Measurements from ENCODE around the gene CD44. TPM values are rescaled to one million over a fixed set of nuclear protein-coding genes. Genes with fewer than 3 reads are reported as not detected.

Gene CD44
- total RNA-seq, 4 donors from 2014 or later = 67.1 to 180 (median 84.8) TPM

GRCh38 chr11:35267504-35267903 is 128.5 kb downstream of the CD44 start:
- no peak for DNase-seq (ENCODE audit: low spot score in 2 of 2)
- Histone ChIP-seq H3K27ac (no peak overlapping the region), H3K9me3 (no peaks in the 10 kb centered on the region), H3K27me3 (no peaks in the 10 kb centered on the region), H3K4me1 (peaks cover 0 to 3% (median 0%) of the 10 kb centered on the region in 4 donors), H3K36me3 (no peaks in the 10 kb centered on the region), H3K4me3 (no peak overlapping the region)
- 87 to 94% methylated on average over 2 of the region's 2 CpGs for WGBS, 2 donors
- TF ChIP-seq CTCF (IDR thresholded peaks at IDR 0.05) (no peak), EP300 (IDR thresholded peaks at IDR 0.05) (no peak), POLR2A (IDR thresholded peaks at IDR 0.05) (no peak)

GRCh38 chr11:35270342-35270741 is 131.4 kb downstream of the CD44 start:
- H3K27me3 ChIP-seq = no peaks in the 10 kb centered on the region
- H3K9me3 ChIP-seq = no peaks in the 10 kb centered on the region
- no peak for DNase-seq (ENCODE audit: low spot score in 2 of 2)
- no peaks in the 10 kb centered on the region for H3K36me3 ChIP-seq
- TF ChIP-seq EP300 (IDR thresholded peaks at IDR 0.05) = no peak
- TF ChIP-seq POLR2A (IDR thresholded peaks at IDR 0.05) = no peak
- TF ChIP-seq CTCF (IDR thresholded peaks at IDR 0.05) = no peak
- peaks cover 0 to 11% (median 6%) of the 10 kb centered on the region in 4 donors for H3K4me1 ChIP-seq
- no peak overlapping the region for H3K27ac ChIP-seq
- WGBS, 2 donors = 40 to 41% methylated on average over 1 of the region's 1 CpG
- H3K4me3 ChIP-seq = no peak overlapping the region

GRCh38 chr11:35271031-35271430 is 132.1 kb downstream of the CD44 start:
- no peak overlapping the region for H3K4me3 ChIP-seq
- H3K36me3 ChIP-seq = no peaks in the 10 kb centered on the region
- no peak for DNase-seq (ENCODE audit: low spot score in 2 of 2)
- WGBS, 2 donors = 93 to 96% methylated on average over 3 of the region's 3 CpGs
- H3K27me3 ChIP-seq = no peaks in the 10 kb centered on the region
- peaks cover 0 to 18% (median 6%) of the 10 kb centered on the region in 4 donors for H3K4me1 ChIP-seq
- TF ChIP-seq CTCF (IDR thresholded peaks at IDR 0.05) (no peak), EP300 (IDR thresholded peaks at IDR 0.05) (no peak), POLR2A (IDR thresholded peaks at IDR 0.05) (no peak)
- H3K9me3 ChIP-seq = no peaks in the 10 kb centered on the region
- H3K27ac ChIP-seq = no peak overlapping the region

GRCh38 chr11:35272391-35272902 is 133.5 kb downstream of the CD44 start:
- Histone ChIP-seq H3K36me3 (no peaks in the 10 kb centered on the region), H3K4me3 (no peak overlapping the region), H3K27ac (no peak overlapping the region), H3K9me3 (no peaks in the 10 kb centered on the region), H3K27me3 (no peaks in the 10 kb centered on the region), H3K4me1 (peaks cover 0 to 21% (median 8%) of the 10 kb centered on the region in 4 donors)
- 83 to 94% methylated on average over 5 of the region's 5 CpGs for WGBS, 2 donors
- no peak for DNase-seq (ENCODE audit: low spot score in 2 of 2)
- TF ChIP-seq EP300 (IDR thresholded peaks at IDR 0.05) (no peak), CTCF (IDR thresholded peaks at IDR 0.05) (no peak)

GRCh38 chr11:35274909-35275785 is 136.2 kb downstream of the CD44 start:
- no peak for DNase-seq (ENCODE audit: low spot score in 2 of 2)
- Histone ChIP-seq H3K4me1 (peaks cover 0 to 21% (median 8%) of the 10 kb centered on the region in 4 donors), H3K9me3 (no peaks in the 10 kb centered on the region), H3K27ac (peak overlapping the region in 2 of 4 donors; percentile 42 to 45), H3K36me3 (no peaks in the 10 kb centered on the region), H3K27me3 (no peaks in the 10 kb centered on the region), H3K4me3 (no peak overlapping the region)
- TF ChIP-seq CTCF (IDR thresholded peaks at IDR 0.05) (no peak), POLR2A (IDR thresholded peaks at IDR 0.05) (no peak), EP300 (IDR thresholded peaks at IDR 0.05) (peak in 1 of 2 donors; percentile 14)
- WGBS, 2 donors = 42 to 53% methylated on average over 6 of the region's 6 CpGs
